ENCODE results near the gene NOL7.

The NOL7 gene

DNA sequence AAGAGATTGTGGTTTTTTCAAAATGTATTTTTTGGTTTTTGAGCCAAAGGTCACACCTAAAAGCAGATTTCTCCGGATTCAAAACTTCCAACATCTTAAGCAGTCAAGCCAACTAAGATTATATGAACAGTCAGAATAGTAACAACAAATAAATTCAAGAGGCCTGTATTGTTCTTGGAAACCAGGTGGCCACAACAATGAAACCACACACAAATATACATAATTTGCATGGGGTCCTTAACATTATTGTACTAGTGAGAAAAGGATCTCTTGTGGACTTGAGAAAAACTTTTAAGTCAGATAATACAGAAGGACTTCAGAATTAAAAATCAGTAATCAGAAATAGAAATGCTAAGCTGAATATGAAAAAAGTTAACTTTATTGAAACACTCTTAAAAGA is 40.6 kb downstream of the NOL7 start:
- DNase-seq: no peak

DNA sequence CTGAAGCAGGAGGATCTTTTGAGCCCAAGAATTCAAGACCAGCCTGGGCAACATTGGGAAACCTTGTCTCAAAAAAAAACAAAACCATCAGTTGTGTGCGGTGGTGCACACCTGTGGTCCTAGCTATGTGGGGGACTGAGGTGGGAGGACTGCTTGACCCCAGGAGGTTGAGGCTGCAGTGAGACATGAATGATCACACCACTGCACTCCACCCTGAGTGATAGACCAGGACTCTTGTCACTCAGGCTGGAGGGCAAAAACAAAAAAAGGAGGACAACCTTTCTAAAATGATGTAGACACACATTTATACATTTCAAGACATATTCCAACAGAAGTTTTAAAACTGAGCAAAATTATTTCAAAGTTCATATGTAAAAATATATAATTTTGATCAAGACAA is 45.1 kb downstream of the NOL7 start:
- DNase-seq: no peak

DNA sequence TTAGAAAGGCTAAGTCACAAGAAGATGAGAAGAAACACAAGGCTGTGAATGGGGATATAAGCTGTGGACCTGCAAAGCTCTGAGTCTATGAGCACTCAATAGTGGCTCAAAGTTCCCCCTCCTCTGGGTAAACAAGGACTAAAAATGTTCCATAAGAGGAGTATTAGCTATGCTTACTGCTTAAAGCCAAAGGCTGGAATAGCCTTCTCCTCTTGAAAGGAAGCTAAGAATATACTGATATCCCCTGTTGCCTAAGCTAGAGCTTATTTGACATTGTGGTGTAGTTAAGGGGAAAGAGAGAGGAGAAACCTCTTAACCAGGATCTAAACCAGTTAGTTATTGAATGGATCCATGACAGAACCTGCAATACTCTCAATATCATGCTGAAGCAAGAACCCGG is 45.8 kb downstream of the NOL7 start:
- DNase-seq: no peak

GRCh38 chr6:13661647-13662046 is 46.5 kb downstream of the NOL7 start:
- DNase-seq: no peak

DNA sequence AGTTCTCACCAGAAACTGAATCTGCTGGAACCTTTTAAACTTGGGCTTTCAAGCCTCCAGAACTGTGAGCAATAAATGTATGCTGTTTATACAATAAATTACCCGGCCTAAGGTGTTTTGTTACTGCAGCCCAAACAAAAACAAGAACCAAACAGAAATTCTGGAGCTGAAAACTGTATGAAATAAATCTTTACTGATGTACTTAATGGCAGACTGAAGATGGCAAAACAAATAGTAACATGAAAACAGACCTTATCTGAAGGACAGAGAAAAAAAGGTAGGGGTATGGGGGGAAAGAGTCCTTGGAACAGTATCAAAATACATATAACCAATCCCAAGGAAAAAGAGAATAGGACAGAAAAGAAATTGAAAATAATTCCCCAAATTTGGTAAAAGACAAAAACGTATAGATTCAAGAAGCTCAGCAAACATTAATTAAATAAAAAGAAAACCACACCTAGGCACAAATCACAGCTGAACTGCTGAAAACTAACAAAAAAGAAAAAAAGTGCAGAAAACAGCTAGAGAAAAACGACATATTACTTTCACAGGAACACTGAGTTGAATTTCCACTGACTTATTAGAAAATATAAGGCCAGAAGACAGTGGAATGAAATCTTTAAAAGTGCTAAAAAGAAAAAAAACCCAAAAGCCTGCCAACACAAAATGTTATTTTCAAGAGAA is 47.7 kb downstream of the NOL7 start:
- no peak for DNase-seq

DNA sequence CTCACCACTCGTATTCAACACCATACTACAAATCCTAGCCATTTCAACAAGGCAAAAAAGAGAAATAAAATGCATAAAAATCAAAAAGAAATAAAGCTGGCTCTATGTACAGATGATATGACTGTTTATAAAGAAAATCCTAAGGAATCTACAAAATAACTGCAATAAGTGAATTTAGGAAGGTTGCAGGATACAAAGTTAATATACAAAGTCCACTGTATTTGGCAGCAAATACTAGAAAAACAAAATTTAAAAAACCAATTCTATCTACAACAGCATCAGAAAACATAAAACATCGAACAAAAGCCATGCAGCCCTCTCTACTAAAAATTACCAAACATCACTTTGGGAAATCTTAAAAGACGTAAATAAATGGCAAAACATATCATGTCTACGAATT is 48.9 kb downstream of the NOL7 start:
- DNase-seq: no peak

GRCh38 chr6:13664703-13665352 is 49.7 kb downstream of the NOL7 start:
- DNase-seq: no peak

- peak in 1 of 3 donors; percentile 25 for DNase-seq
Observed at GRCh38 chr6:13666194-13667105, 51.3 kb downstream of the NOL7 start.

DNA sequence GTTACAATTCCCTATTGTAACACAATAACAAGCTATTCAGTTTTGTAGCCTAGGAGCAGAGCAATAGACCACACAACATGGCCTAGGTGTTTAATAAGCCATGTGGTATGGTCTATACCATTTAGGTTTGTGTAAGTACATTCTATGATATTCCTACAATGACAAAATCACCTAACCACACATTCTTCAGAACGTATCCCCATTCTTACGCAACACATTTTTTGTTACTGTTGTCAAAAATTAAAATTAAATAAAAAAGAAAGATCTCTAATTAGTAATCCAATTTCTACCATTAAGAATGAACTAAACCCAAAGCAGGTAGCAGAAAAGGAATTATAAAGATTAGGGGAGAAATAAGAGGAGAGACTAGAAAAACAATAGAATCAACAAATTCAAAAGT is 52.5 kb downstream of the NOL7 start:
- DNase-seq: no peak

DNA sequence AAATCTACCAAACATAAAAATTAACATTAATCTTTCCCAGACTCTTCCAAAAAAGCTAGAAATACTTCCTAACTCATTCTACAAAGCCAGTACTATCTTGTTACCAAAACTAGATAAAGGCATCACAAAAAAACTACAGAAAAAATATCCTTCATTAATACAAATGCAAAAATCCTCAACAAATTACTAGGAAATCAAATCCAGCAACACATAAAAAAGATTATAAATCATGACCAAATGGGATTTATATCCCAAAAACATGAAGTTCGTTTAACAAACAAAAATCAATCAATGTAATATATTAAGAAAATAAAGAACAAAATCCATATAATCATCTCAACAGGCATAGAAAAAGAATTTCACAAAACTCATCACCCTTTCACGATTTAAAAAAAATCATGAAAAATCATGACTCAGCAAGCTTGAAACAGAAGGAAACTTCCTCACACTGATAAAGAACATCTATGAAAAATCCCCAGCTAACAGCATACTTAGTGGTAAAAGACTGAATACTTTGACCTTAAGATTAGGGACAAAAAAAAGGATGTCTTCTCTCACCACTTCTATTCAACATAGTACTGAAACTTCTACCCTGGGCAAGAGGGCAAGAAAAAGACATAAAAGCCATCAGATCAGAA is 53.3 kb downstream of the NOL7 start:
- peak; percentile 44 to 78 (median 77) for DNase-seq

DNA sequence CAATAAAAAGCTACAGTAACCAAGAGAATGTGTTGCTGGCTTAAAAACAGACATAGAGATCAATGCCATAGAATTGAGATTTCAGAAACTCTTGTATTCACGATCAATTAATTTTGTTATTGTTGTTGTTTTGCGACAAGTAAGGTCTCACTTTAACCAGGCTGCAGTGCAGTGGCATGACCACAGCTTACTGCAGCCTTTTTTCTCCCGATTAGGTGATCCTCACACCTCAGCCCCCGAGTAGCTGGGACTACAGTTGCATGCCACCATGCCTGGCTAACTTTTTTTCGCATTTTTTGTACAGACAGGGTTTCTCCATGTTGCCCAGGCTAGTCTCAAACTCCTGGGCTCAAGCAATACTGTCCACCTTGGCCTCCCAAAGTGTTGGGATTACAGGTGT is 54.3 kb downstream of the NOL7 start:
- DNase-seq: no peak

Data from suppressor macrophage treated with lipopolysaccharide for 1 hour (primary cell).